ENCODE measurements around the gene INTS3. TPM values are rescaled to one million over a fixed set of nuclear protein-coding genes. Genes with fewer than 3 reads are reported as not detected.

Gene INTS3
- total RNA-seq, 4 donors from 2014 or later: 16.1 to 28.0 (median 19.9) TPM

- DNase-seq: peak in 1 of 2 donors; percentile 13
- ATAC-seq: peak; percentile 23 to 24
- intact Hi-C loops (cut with DNase I; ENCODE audit: low total_unique reads): no loop called here
- Histone ChIP-seq H3K36me3 (no peaks in the 10 kb centered on the region), H3K27ac (peak overlapping the region; percentile 67 to 88 (median 78)), H3K27me3 (no peaks in the 10 kb centered on the region), H3K4me1 (peaks cover 11 to 18% of the 10 kb centered on the region in 2 donors), H3K4me3 (peak overlapping the region; percentile 36 to 45 (median 41)), H3K9me3 (no peaks in the 10 kb centered on the region)
- in situ Hi-C loops (cut with MboI; ENCODE audit: low sequenced_read_pairs in 4 of 4): loop anchor here in 2 of 4 donors (5.0 to 10.0 kb wide), 3 partner anchors 155 to 198 kb away; partner anchors contain the start of genes RAB13 (in 2 of the 2) and DENND4B (in 1 of the 2)
- no peak for TF ChIP-seq CTCF (IDR thresholded peaks at IDR 0.05 in 4 of 5, conservative IDR thresholded peaks at IDR 0.05 in 1 of 5)
- TF ChIP-seq POLR2A (IDR thresholded peaks at IDR 0.05): no peak
These were observed 61.7 kb downstream of the INTS3 start for GRCh38 chr1:153789478-153790034.

DNA sequence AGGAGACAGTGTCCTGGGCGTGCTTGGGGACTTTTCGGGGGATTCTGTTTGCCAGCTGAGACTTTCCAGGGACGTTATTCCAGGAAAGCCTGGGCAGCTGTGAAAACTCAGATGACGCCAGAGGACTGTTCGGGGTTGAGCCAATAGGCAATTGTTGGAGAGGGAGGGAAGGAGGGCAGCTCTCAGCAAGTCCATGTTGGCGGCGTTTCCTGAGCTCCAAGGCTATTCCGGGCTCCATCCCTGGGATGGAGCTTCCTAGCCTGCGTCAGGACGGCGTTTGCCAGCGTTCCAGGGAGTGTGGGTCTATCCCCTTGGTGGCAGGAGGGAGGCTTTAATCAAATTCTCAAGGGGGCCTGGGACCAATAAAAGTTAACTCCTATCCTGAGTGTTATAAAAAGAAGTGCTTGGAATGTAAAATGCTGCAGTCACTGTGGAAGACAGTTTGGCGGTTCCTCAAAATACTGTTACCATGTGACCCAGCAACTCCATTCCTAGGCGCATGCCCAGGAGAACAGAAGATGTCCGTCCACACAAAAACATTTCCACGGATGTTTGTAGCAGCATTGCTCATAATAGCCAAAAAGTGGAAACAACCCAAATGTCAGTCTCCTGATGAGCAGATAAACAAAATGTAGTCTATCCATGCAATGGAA, 62.6 kb downstream of the INTS3 start:
- intact Hi-C loops (cut with DNase I; ENCODE audit: low total_unique reads) (no loop called here), in situ Hi-C loops (cut with MboI; ENCODE audit: low sequenced_read_pairs in 4 of 4) (loop anchor here in 2 of 4 donors (10.0 kb wide), 2 partner anchors 154 to 194 kb away; partner anchors contain the start of genes DENND4B (in 1 of the 2) and RAB13 (in 1 of the 2))
- H3K36me3 ChIP-seq: no peaks in the 10 kb centered on the region

GRCh38 chr1:153790966-153791647, 63.3 kb downstream of the INTS3 start:
- intact Hi-C loops (cut with DNase I; ENCODE audit: low total_unique reads) (no loop called here), in situ Hi-C loops (cut with MboI; ENCODE audit: low sequenced_read_pairs in 4 of 4) (loop anchor here in 2 of 4 donors (10.0 kb wide), 2 partner anchors 154 to 194 kb away; partner anchors contain the start of genes DENND4B (in 1 of the 2) and RAB13 (in 1 of the 2))
- H3K4me3 ChIP-seq: peak overlapping the region; percentile 36 to 45 (median 41)
- peak in 1 of 2 donors; percentile 29 for ATAC-seq
- no peaks in the 10 kb centered on the region for H3K9me3 ChIP-seq
- TF ChIP-seq POLR2A (IDR thresholded peaks at IDR 0.05) (no peak), CTCF (IDR thresholded peaks at IDR 0.05 in 4 of 5, conservative IDR thresholded peaks at IDR 0.05 in 1 of 5) (no peak)
- no peaks in the 10 kb centered on the region for H3K27me3 ChIP-seq
- H3K4me1 ChIP-seq: peaks cover 11 to 18% of the 10 kb centered on the region in 2 donors
- no peaks in the 10 kb centered on the region for H3K36me3 ChIP-seq
- peak overlapping the region; percentile 67 to 88 (median 78) for H3K27ac ChIP-seq
- peak in 1 of 2 donors; percentile 28 for DNase-seq

More for the DNA sequence above, 62.6 kb downstream of the INTS3 start:
- Histone ChIP-seq H3K27me3 (no peaks in the 10 kb centered on the region), H3K4me1 (peaks cover 11 to 18% of the 10 kb centered on the region in 2 donors), H3K9me3 (no peaks in the 10 kb centered on the region), H3K4me3 (peak overlapping the region; percentile 36 to 45 (median 41)), H3K27ac (peak overlapping the region; percentile 67 to 88 (median 78))
- TF ChIP-seq CTCF (IDR thresholded peaks at IDR 0.05 in 4 of 5, conservative IDR thresholded peaks at IDR 0.05 in 1 of 5) (no peak), POLR2A (IDR thresholded peaks at IDR 0.05) (peak in 1 of 2 donors; percentile 7)
- DNase-seq (peak; percentile 51 to 68), ATAC-seq (peak; percentile 81 to 85)

DNA sequence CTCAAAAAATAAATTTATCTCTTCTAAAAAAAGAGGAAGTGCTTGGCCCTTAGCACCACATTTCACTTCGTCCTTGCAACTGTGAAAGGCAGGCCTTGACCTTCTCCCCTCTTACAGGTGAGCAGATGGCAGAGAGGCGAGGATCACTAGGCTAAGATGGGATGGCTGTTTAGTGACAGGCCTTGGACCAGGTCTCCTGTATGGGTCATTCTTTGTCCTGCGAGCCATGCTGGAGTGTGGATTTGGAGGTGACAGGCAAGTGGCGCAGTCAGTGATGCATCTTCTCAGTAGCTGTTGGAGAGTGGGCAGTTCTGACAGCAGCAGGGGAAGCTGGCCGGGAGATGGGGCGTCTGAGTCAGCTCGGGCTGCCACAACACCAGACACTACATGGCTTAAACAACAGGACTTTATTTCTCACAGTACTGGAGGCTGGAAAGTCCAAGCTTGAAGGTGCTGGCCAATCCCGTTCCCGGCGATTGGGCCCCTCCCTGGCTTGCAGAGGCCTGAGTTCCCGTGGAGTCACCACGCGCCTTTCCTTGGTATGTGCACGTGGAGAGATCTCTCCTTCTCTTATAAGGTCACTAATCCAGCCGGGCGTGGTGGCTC, 63.9 kb downstream of the INTS3 start:
- DNase-seq (peak in 1 of 2 donors; percentile 16), ATAC-seq (no peak)
- in situ Hi-C loops (cut with MboI; ENCODE audit: low sequenced_read_pairs in 4 of 4): loop anchor here in 2 of 4 donors (10.0 kb wide), 2 partner anchors 153 to 193 kb away; partner anchors contain the start of genes DENND4B (in 1 of the 2) and RAB13 (in 1 of the 2)
- Histone ChIP-seq H3K36me3 (no peaks in the 10 kb centered on the region), H3K27ac (peak overlapping the region in 2 of 4 donors; percentile 76 to 79), H3K27me3 (no peaks in the 10 kb centered on the region), H3K4me1 (peaks cover 11 to 18% of the 10 kb centered on the region in 2 donors), H3K4me3 (no peak overlapping the region), H3K9me3 (no peaks in the 10 kb centered on the region)
- intact Hi-C loops (cut with DNase I; ENCODE audit: low total_unique reads): no loop called here
- TF ChIP-seq POLR2A (IDR thresholded peaks at IDR 0.05): no peak
- TF ChIP-seq CTCF (IDR thresholded peaks at IDR 0.05 in 4 of 5, conservative IDR thresholded peaks at IDR 0.05 in 1 of 5): no peak
